GM18873 (cell line): ENCODE measurements around the gene ARL8B.
A peak's percentile ranks its signal among the peaks of the same experiment; 100 is the strongest.

Experiments used
- ATAC-seq: cut with Tn5 transposase; IDR thresholded peaks from one replicate; pipeline ENCODE4 v1.9.1; 2021; ENCODE audit warnings: mild to moderate bottlenecking, moderate library complexity, moderate number of reproducible peaks; ENCODE audit not compliant: unreplicated experiment, low FRiP score

Gene ARL8B

GRCh38 chr3:5185093-5185673 is 63.1 kb downstream of the ARL8B start:
- no peak for ATAC-seq

- ATAC-seq, result no peak
These were observed 64.2 kb downstream of the ARL8B start for GRCh38 chr3:5186089-5186857.

- ATAC-seq, result no peak
These were observed 64.7 kb downstream of the ARL8B start for GRCh38 chr3:5186858-5187155.

GRCh38 chr3:5187156-5187919 is 65.2 kb downstream of the ARL8B start, which contains the start of gene EDEM1:
Gene EDEM1, plus strand, starts transcription at chr3:5187707. Its CDS starts 99 bp downstream, at chr3:5187806.
- peak; percentile 67 for ATAC-seq

- peak; percentile 3 for ATAC-seq
These were observed 65.9 kb downstream of the ARL8B start for GRCh38 chr3:5187920-5188418.

- no peak for ATAC-seq
These were observed 66.5 kb downstream of the ARL8B start for GRCh38 chr3:5188419-5189221.

GRCh38 chr3:5190147-5190791 is 68.2 kb downstream of the ARL8B start:
- ATAC-seq, result no peak

- ATAC-seq, result no peak
These were observed 69.6 kb downstream of the ARL8B start for GRCh38 chr3:5191555-5192304.

GRCh38 chr3:5192571-5193365 is 70.7 kb downstream of the ARL8B start:
- no peak for ATAC-seq

GRCh38 chr3:5194341-5194740 is 72.2 kb downstream of the ARL8B start:
- ATAC-seq, result no peak

GRCh38 chr3:5194801-5195509 is 72.9 kb downstream of the ARL8B start:
- peak; percentile 28 for ATAC-seq

- no peak for ATAC-seq
These were observed 73.5 kb downstream of the ARL8B start for GRCh38 chr3:5195605-5196004.

- no peak for ATAC-seq
These were observed 74.9 kb downstream of the ARL8B start for GRCh38 chr3:5197022-5197421.

GRCh38 chr3:5197470-5198312 is 75.6 kb downstream of the ARL8B start:
- peak; percentile 73 for ATAC-seq

- no peak for ATAC-seq
These were observed 76.2 kb downstream of the ARL8B start for GRCh38 chr3:5198313-5198677.

GRCh38 chr3:5198986-5199731 is 77.1 kb downstream of the ARL8B start:
- ATAC-seq, result peak; percentile 28
